ENCODE data around the gene CST3.
"Not testable (repeated sequence)": the region's sequence is repeated elsewhere in the genome, so short reads cannot be mapped to it uniquely, and the experiment has no call there.

The CST3 gene

GRCh38 chr20:23662276-23662870 is 24.6 kb upstream of the CST3 start:
- in situ Hi-C loops (cut with HindIII; ENCODE audit: low sequenced_read_pairs) = no loop called here

GRCh38 chr20:23661002-23661429 is 23.3 kb upstream of the CST3 start:
- in situ Hi-C loops (cut with HindIII; ENCODE audit: low sequenced_read_pairs) = no loop called here

- in situ Hi-C loops (cut with HindIII; ENCODE audit: low sequenced_read_pairs) = no loop called here
Measured at GRCh38 chr20:23659989-23660837, 22.5 kb upstream of the CST3 start.

- in situ Hi-C loops (cut with HindIII; ENCODE audit: low sequenced_read_pairs) = not testable (repeated sequence)
Measured at GRCh38 chr20:23659610-23659988, 21.8 kb upstream of the CST3 start.

GRCh38 chr20:23658989-23659609 is 21.3 kb upstream of the CST3 start:
- in situ Hi-C loops (cut with HindIII; ENCODE audit: low sequenced_read_pairs) = no loop called here

- in situ Hi-C loops (cut with HindIII; ENCODE audit: low sequenced_read_pairs) = no loop called here
Measured at GRCh38 chr20:23658336-23658735, 20.6 kb upstream of the CST3 start.

GRCh38 chr20:23657202-23657601 is 19.4 kb upstream of the CST3 start:
- in situ Hi-C loops (cut with HindIII; ENCODE audit: low sequenced_read_pairs) = no loop called here

- in situ Hi-C loops (cut with HindIII; ENCODE audit: low sequenced_read_pairs) = no loop called here
Measured at GRCh38 chr20:23656372-23656771, 18.6 kb upstream of the CST3 start.

GRCh38 chr20:23655491-23656211 is 17.9 kb upstream of the CST3 start:
- in situ Hi-C loops (cut with HindIII; ENCODE audit: low sequenced_read_pairs) = no loop called here

GRCh38 chr20:23654717-23655116 is 17.0 kb upstream of the CST3 start:
- in situ Hi-C loops (cut with HindIII; ENCODE audit: low sequenced_read_pairs) = no loop called here

- in situ Hi-C loops (cut with HindIII; ENCODE audit: low sequenced_read_pairs) = no loop called here
Measured at GRCh38 chr20:23654000-23654399, 16.2 kb upstream of the CST3 start.

GRCh38 chr20:23653400-23653938 is 15.7 kb upstream of the CST3 start:
- in situ Hi-C loops (cut with HindIII; ENCODE audit: low sequenced_read_pairs) = no loop called here

GRCh38 chr20:23652926-23653325 is 15.2 kb upstream of the CST3 start:
- in situ Hi-C loops (cut with HindIII; ENCODE audit: low sequenced_read_pairs) = no loop called here

GRCh38 chr20:23652371-23652770 is 14.6 kb upstream of the CST3 start:
- in situ Hi-C loops (cut with HindIII; ENCODE audit: low sequenced_read_pairs) = no loop called here

GRCh38 chr20:23651117-23651516 is 13.4 kb upstream of the CST3 start:
- in situ Hi-C loops (cut with HindIII; ENCODE audit: low sequenced_read_pairs) = no loop called here

GRCh38 chr20:23649830-23650417 is 12.2 kb upstream of the CST3 start:
- in situ Hi-C loops (cut with HindIII; ENCODE audit: low sequenced_read_pairs) = no loop called here

- in situ Hi-C loops (cut with HindIII; ENCODE audit: low sequenced_read_pairs) = no loop called here
Measured at GRCh38 chr20:23649242-23649641, 11.5 kb upstream of the CST3 start.

- in situ Hi-C loops (cut with HindIII; ENCODE audit: low sequenced_read_pairs) = no loop called here
Measured at GRCh38 chr20:23647346-23647745, 9.6 kb upstream of the CST3 start.

- in situ Hi-C loops (cut with HindIII; ENCODE audit: low sequenced_read_pairs) = no loop called here
Measured at GRCh38 chr20:23646106-23646873, 8.5 kb upstream of the CST3 start.

GRCh38 chr20:23645575-23645974 is 7.8 kb upstream of the CST3 start:
- in situ Hi-C loops (cut with HindIII; ENCODE audit: low sequenced_read_pairs) = no loop called here
